Fibroblast of lung (primary cell): ENCODE measurements around the gene TTC9C.

Source experiments
- CTCF ChIP-seq, 2 donors: IDR thresholded peaks in 1 of 2; conservative IDR thresholded peaks in 1 of 2; 1 replicate in 1 of 2; 2 replicates in 1 of 2; pipeline ENCODE4 v1.5.1; 2011 to 2012; ENCODE audit warnings: low read length in 2 of 2, control low read depth in 1 of 2, inconsistent platforms in 1 of 2, low read depth in 1 of 2, mild to moderate bottlenecking in 1 of 2
- EZH2 ChIP-seq: IDR thresholded peaks from 2 replicates; pipeline ENCODE4 v1.5.1; 2012; ENCODE audit warnings: low read length, control low read depth, mild to moderate bottlenecking; ENCODE audit errors: missing control alignments

GRCh38 chr11:62732830-62733229 is 4.5 kb downstream of the TTC9C start:
- TF ChIP-seq CTCF (conservative IDR thresholded peaks at IDR 0.05 in 1 of 2, IDR thresholded peaks at IDR 0.05 in 1 of 2; ENCODE audit: low read depth in 1 of 2, low read length in 2 of 2) (no peak), EZH2 (no peak)
